SKM-1 treated with dmso at 0.1 percent for 144 hours (cell line): Measurements from ENCODE around the gene ANKRD39.
"Not testable (repeated sequence)": the region's sequence is repeated elsewhere in the genome, so short reads cannot be mapped to it uniquely, and the experiment has no call there.

Source experiments
- DNase-seq: peaks from one replicate; lab custom pipeline; 2025; ENCODE audit not compliant: unreplicated experiment; lab: John Stamatoyannopoulos, UW

The ANKRD39 gene

GRCh38 chr2:96810783-96811192 lies 47.0 kb downstream of the ANKRD39 start:
- no peak for DNase-seq

GRCh38 chr2:96809951-96810782 lies 47.6 kb downstream of the ANKRD39 start:
- no peak for DNase-seq

DNA sequence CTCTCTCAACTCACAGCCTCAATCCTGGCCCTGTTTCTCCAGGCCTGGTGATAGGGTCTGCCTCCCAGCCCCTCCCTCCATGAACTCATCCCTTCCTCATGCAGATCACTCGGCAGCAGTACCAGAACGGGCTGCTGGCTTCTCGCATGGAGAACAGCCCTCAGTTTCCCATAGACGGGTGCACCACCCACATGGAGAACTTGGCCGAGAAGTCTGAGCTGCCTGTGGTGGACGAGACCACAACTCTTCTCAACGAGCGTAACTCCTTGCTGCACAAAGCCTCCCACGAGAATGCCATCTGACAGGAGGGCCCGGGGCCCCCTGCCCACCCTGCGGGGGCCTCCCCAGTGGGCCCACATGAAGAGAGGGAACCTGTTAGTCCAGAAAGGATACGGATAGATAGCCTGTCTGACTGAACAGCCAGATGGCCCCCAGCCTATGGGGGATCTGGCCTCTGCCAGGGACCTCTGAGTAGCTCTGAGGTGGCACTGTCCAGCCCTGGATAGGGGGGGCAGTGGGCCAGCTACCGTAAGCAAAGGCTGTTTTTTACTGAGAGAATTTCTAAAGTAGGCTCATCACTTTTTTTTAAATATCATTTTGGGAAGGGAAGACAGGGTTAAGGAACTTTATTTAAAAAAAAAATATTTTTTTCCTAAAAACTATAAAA lies 48.5 kb downstream of the ANKRD39 start:
- DNase-seq: no peak

DNA sequence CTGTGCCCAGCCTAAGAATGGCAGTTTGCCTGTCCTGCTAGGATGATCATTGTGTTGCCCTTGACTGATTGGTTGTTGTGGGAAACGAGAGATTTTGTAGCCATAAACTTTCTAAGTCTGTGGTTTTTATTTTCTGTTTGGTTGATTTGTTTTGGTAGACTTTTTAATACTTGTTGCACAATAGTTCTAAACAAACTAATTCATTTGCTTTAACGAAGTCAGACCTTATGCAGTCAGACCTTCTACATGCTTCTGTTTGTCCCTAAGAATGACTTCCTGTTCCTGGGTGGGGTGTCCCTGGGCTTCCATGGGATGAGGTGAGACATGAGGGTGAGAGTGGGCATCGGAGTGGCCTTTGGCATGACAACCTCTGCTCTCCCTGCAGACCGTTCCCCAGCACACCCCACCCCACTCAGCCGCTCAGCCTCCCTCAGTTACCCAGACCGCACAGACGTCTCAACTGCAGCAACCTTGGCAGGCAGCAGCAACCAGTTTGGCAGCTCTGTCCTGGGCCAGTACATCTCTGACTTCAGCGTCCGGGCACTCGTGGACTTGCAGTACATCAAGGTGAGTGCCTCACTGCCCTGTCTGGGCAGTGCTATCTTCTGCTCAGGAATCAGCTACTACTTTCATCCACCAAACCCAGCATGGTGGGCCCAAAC lies 49.5 kb downstream of the ANKRD39 start:
- DNase-seq: no peak

GRCh38 chr2:96807127-96807471 lies 50.7 kb downstream of the ANKRD39 start:
- DNase-seq: no peak

DNA sequence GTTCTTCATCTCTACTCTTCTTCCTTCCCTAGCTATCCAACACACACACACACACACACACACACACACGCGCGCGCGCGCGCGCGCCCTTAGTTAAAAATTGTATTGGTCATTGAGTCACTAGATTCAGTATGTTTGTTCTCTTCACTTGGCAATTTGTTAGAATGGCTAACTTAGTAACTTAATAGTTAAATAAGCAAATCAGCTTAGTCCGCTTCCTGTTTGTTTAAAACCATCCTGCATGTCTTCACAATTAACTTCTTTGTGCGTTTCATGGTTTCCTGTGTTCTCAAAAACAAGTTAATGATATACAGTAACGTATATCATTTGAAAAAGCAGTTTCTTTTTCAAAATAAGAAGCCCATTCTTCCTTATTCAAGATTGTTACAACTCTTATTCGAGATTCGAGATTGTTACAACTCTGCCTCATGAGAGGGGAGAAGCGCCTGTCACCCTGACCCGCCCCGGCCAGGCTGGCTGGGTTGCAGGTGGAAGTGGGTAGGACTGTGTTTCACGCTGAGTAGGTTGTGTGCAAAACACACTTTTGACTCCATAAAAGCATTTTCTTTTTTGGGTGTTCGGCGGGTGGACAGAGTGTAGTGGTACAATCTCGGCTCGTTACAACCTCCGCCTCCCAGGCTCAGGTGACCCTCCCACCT lies 51.2 kb downstream of the ANKRD39 start:
- no peak for DNase-seq

DNA sequence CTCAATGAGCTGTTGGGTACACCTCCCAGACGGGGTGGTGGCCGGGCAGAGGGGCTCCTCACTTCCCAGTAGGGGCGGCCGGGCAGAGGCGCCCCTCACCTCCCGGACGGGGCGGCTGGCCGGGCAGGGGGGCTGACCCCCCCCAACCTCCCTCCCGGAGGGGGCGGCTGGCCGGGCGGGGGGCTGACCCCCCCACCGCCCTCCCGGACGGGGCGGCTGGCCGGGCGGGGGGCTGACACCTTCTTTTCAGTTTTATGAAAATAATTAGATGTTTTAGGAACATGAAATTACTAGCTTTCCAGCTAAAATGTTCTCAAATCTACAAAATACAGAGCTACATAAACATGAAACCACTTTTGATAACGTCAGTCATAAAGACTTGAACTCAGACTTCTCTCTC lies 51.9 kb downstream of the ANKRD39 start:
- DNase-seq: not testable (repeated sequence)

GRCh38 chr2:96804986-96805385 lies 52.8 kb downstream of the ANKRD39 start:
- DNase-seq: no peak

DNA sequence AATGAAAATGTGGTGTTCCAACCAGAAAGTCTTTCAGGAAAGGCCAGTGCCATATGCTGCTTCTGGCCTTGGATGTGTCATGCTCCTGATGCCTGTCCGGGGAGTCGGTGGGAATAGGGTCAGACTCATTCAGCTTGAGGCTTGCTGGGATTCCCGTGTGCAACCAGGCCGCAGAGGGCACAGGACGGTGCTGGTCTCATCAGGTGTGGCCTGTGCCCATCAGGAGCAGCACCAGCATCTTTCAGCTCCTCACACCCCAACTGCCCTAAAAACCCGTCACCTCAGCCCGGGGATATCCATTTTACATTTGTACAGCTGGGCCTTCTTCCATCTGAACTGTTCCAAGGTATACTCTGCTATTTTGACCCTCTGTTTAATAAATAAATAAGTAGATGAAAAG lies 55.1 kb downstream of the ANKRD39 start:
- no peak for DNase-seq

GRCh38 chr2:96801786-96802595 lies 55.8 kb downstream of the ANKRD39 start:
- no peak for DNase-seq

- no peak for DNase-seq
Observed at GRCh38 chr2:96801005-96801785, 56.6 kb downstream of the ANKRD39 start.

DNA sequence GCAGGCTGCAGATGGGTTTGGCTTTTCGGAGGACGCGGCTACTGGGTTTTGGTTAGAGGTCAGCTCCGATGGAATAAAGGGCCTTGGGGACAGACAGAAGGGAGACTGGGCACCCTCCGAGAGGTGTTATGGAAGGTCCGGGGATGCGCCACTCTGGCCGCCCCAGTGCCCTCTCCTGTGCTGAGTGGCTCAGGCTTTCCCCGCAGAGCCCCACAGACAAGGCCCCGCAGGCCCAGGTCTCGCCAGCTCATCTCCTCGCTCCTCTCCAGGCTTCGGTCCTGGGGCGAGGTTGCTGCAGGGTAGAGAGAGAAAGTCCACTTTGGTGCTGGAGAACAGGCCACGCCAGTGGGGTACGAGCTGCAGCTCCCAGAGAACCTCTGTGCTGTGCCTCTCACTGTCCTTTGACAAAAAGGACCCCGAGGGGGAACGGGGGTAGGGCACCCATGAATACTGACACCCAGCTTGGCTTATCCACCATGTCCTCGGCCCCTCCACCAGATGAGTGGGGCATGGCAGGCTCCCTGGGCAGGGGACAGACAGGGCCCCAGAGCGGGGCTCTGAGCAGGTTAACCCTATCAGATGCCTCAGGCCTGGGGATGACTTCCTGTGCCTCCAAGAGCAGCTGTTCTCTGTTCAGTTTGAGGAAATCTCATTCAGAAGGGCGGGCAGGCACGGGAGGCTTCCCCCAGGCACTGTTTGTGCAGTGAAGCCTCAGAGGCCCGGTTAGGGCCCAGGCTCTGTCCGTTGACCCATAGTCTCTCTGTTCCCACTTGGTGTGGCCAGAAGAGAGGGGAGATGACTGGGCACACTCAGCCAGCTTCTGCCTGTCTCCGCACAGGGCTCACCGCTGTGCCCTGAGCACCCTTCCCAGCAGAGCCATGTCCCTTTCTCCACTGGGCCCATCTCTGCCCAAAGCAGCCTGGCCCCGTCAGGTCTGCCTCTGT lies 57.5 kb downstream of the ANKRD39 start:
- no peak for DNase-seq

GRCh38 chr2:96799623-96799935 lies 58.2 kb downstream of the ANKRD39 start:
- DNase-seq: no peak

- DNase-seq: no peak
Observed at GRCh38 chr2:96798733-96799622, 58.8 kb downstream of the ANKRD39 start.
